Hepatocyte (in vitro differentiated cells): Measurements from ENCODE around the gene ZNF492.
"Not testable (repeated sequence)": the region's sequence is repeated elsewhere in the genome, so short reads cannot be mapped to it uniquely, and the experiment has no call there.

Source experiments
- EZH2 ChIP-seq: fragments of 200-600 bp; sonication (generic); IDR thresholded peaks from 2 replicates; pipeline ENCODE4 v1.6.1; 2016; ENCODE audit warnings: antibody characterized with exemption, mild to moderate bottlenecking, borderline replicate concordance
- TF ChIP-seq, protein P1 (sequence below): fragments of 200-600 bp; sonication (generic); IDR thresholded peaks from 2 replicates; pipeline ENCODE4 v1.5.1; 2016; ENCODE audit warnings: antibody characterized with exemption, mild to moderate bottlenecking; ENCODE audit not compliant: poor library complexity

DNA sequence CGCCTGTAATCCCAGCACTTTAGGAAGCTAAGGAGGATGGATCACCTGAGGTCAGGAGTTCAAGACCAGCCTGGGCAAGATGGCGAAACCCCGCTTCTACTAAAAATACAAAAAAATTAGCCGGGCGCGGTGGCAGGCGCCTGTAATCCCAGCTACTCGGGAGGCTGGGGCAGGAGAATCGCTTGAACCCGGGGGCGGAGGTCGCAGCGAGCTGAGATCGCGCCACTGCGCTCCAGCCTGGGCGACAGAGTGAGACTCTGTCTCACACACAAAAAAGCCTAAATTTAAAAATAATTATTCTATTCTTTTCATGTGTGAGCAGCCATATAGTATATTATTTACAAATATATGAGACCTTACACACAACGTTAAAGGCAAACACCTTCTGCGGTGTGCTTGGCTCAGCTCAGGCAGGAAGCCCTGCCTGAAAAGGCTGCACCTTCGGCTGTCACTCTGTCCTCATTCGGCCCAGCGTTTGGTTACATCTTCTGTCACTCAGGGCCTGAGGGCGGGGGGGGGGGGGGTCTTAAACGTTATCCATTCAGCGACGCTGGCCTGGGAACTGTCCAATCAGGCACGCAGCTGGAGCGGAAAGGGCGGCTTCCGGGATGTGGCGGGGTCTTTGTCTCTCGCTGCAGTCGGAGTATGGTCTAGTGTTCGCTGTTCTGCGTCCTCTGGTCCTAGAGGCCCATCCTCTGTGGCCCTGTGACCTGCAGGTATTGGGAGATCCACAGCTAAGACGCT, at the start of gene ZNF492:
- TF ChIP-seq, protein P1, sequence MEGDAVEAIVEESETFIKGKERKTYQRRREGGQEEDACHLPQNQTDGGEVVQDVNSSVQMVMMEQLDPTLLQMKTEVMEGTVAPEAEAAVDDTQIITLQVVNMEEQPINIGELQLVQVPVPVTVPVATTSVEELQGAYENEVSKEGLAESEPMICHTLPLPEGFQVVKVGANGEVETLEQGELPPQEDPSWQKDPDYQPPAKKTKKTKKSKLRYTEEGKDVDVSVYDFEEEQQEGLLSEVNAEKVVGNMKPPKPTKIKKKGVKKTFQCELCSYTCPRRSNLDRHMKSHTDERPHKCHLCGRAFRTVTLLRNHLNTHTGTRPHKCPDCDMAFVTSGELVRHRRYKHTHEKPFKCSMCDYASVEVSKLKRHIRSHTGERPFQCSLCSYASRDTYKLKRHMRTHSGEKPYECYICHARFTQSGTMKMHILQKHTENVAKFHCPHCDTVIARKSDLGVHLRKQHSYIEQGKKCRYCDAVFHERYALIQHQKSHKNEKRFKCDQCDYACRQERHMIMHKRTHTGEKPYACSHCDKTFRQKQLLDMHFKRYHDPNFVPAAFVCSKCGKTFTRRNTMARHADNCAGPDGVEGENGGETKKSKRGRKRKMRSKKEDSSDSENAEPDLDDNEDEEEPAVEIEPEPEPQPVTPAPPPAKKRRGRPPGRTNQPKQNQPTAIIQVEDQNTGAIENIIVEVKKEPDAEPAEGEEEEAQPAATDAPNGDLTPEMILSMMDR, result not testable (repeated sequence)
- not testable (repeated sequence) for TF ChIP-seq EZH2
